ENCODE results near the gene ANTXR2.
"Not testable (repeated sequence)": the region's sequence is repeated elsewhere in the genome, so short reads cannot be mapped to it uniquely, and the experiment has no call there.

The ANTXR2 gene

DNA sequence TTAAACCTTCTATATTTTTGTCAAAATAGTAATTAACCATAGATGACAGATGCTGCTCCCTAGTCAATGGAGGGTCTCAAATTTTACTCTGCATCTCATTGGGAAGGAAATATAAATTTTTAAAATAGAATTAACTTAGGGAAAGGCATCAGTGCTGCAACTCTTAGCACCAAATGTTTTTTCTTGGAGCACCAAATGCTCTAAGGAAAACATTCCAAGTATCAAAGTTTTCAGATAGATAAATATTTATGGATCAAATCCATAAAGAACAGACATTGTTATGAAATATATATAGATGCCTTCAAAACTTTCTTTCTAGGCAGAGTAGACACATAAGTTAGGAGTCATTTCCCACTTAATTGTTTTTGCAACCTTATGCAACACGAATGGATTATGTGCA is 168.7 kb downstream of the ANTXR2 start:
- no peak for DNase-seq

GRCh38 chr4:79900182-79900581 is 172.8 kb downstream of the ANTXR2 start:
- DNase-seq, result no peak

GRCh38 chr4:79899481-79899880 is 173.5 kb downstream of the ANTXR2 start:
- DNase-seq, result no peak

DNA sequence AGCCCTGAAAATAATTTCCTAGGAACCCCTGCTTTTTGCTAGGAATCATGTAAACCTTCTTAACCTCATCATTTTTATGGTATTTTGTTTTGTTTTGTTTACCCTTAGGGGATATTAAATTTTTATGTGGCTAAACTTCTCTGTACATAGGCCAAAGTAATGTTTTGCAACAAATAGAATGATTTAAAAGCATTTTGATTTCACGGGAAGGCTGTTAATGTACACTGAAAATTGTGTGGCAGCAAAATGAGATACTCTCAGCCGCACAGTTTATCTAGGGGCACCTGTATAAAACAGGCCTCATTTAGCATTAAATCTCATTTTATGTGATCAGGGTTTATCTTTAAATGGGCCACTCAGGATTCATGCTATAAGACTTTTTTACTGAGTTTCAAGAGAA is 175.0 kb downstream of the ANTXR2 start:
- DNase-seq, result no peak

DNA sequence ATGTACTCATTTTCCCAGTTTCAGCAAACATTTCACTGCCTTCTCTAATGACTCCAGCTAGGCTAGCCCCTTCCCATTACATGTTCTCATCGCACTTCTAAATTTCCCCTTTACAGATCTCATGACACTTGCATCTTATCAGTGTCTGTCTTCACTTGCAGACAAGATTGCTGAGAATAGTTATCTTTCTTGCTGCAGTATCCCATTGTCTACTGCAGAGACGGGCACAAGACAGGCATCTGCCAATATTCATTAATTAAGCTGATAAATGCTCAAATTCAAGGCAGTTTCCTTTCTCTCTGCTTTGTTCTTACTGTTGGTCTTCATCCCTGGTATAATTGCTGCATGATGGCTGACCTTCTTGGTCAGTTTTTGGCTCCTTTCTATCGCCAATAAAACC is 175.9 kb downstream of the ANTXR2 start:
- DNase-seq, result no peak

DNA sequence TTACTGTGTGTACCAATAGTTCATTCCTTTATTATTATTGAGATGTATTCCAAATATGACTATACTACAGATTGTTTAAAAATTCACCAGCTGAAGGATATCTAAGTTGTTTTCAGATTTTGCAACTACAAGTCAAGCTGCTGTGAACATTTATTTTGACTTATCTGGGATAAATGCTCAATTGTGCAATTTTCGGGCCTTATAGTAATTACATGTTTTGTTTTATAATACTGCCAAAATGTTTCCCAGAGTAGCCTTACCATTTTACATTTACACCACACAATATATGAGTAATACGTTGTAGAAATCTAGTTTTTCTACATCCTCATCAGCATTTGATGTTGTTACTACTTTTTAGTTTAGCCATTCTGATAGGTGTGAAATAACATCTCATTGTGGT is 179.6 kb downstream of the ANTXR2 start:
- no peak for DNase-seq

- not testable (repeated sequence) for DNase-seq
Observed at GRCh38 chr4:79889026-79889425, 184.0 kb downstream of the ANTXR2 start.

DNA sequence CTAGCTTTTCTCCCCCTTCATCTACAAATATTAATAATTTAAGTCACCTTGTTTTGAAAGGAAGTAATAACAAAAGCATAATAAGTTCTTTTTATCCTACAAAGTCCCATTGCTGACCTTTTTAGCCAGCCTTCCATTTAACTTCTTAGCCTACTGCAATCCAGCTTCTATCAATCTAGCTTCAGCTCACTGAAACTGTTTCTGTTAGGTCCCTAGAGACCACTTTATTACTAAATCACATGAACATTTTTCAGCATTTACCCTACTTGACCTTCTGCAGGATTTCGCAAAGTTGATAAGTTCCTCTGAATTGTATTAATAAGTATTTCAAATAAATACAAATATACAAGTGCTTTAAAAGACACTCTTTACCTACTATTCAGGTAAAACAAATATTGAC is 186.5 kb downstream of the ANTXR2 start:
- no peak for DNase-seq

DNA sequence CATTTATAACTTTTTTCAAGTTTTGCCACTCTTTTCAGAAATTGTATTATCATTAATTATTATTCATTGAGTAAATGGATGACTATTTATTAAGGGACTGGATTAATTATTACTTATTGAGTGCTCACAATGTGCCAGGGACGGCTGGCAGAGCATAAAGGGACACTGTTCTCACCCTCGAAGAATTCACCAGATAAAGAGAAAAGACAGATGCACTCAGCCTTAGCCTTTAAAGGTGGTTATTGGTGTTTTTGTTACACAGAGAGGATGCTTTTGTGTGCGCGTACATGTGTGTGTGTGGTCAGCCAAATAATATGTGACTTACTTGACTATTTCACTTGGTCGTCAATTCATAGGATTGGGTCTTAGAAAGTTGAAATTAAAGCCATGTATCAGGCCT is 187.0 kb downstream of the ANTXR2 start:
- DNase-seq, result no peak

DNA sequence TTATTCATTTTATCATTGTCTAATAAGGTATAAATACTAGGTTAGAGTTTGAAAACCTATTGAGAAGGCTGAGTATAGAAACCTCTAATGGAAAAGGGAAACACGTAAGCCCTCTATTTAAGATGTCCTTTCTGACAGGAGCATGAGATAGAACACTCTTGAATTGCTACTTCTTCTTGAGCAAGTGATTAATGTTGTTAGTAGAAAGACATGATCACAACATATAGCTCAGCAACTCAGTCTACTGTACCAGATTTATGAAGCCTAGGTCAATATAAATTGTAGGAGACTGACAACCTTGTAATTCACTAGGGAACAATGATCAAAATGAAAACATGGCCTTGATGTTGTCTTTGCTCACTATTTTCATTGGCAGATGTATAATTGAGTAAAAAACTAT is 189.7 kb downstream of the ANTXR2 start:
- no peak for DNase-seq

DNA sequence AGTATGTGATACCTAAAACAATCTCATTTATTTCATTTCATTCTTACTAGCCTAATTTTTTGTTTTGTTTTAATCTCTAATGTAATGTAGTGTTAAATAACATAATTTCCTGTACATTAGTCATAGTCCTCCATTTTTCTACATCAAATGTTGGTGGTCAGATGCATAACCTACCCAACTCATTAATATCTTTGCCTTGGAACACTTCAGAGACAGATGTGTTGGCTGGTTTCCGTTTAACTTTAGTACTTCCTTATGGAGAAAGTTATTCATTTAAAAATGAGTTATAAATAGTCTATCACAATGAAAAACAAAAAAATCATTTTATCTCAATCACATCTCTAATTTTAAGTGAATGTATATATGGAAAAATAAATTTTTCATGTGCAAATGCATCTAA is 190.2 kb downstream of the ANTXR2 start:
- no peak for DNase-seq

GRCh38 chr4:79881407-79881806 is 191.6 kb downstream of the ANTXR2 start:
- DNase-seq, result no peak

DNA sequence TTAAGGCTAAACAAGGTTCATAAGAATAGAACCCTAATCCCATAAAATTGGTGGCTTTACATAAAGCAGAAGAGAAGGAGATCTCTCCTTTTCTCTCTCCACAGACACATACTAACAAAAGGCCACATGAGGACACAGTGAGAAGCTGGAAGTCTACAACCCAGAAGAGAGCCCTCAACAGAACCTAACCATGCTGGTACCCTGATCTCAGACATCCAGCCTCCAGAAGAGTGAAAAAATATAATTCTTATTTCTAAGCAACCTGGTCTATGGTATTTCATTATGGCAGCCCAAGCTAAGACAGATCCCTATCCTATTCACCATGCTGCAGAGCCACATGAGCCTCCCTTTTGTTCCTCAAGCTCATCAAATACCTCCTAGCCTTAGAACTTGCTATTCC is 195.5 kb downstream of the ANTXR2 start:
- DNase-seq, result no peak

- DNase-seq, result no peak
Observed at GRCh38 chr4:79875344-79875899, 197.6 kb downstream of the ANTXR2 start.

DNA sequence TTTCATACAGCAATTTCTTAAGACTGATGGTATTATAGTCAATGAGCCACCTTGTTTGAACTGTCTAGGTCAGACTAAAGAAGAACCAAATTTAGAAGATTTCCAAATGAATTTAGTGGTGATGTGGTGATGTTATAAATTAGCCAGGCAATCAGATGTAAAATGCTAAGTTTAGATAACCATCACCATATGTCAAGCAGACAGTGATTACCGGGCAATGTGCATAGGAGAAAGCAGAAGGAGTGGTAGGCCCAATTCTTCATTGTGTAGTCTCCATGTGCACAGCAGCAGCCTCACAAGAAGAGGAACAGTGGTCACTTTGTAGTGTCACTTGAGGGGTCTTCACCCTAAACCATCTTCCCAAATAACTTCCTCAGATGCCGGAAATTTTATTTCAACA is 198.8 kb downstream of the ANTXR2 start:
- DNase-seq, result no peak

DNA sequence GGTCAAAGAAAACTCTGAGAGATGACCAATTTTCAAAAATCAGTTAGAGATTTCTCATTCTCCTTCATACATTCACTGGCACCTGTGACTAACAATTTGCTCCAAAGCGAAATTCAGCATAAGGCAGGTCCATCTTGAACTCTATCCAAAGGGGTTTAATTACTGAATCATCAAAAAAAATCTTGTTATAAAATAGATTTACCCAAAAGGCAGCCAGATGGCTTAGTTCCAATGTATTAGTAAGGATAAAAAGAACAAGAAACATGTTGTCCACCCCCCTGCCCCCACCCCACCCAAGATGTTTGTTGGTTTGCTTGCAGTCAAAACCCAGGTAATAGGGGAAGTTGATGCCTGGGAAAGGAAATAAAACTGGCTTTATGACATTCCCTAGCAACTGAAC is 200.3 kb downstream of the ANTXR2 start:
- no peak for DNase-seq

GRCh38 chr4:79871961-79872360 is 201.1 kb downstream of the ANTXR2 start:
- no peak for DNase-seq

DNA sequence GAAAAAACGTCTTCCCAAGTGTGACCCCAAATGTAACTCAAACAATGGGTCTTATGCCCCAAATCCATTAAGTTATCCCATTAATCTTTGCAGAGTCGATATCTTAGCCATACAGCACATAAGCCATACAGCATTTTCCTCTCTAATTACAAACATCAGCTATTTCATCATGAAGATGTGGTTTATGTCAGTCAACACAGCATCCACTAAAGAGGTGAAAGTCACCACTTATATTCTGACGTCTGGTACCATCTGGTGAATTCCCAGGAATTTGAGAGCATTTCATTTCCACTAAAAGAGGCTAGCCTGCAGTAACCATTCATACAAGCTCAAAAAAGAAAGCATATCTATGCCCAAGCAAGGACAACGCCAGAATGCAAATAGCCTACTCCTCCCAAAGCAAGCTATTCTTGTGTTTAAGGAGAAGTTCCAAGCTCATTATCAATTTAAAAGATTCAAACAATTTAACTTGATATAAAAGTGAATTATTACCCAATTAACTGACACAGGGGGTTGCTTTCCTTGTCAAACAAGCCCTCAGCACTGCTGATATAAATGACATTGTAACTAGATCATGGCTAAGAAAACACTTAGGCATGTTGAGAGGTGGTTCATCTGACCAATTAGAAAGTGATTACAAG is 203.3 kb downstream of the ANTXR2 start:
- no peak for DNase-seq

GRCh38 chr4:79865201-79865597 is 207.8 kb downstream of the ANTXR2 start:
- no peak for DNase-seq

GRCh38 chr4:79864500-79865200 is 208.4 kb downstream of the ANTXR2 start:
- DNase-seq, result no peak

DNA sequence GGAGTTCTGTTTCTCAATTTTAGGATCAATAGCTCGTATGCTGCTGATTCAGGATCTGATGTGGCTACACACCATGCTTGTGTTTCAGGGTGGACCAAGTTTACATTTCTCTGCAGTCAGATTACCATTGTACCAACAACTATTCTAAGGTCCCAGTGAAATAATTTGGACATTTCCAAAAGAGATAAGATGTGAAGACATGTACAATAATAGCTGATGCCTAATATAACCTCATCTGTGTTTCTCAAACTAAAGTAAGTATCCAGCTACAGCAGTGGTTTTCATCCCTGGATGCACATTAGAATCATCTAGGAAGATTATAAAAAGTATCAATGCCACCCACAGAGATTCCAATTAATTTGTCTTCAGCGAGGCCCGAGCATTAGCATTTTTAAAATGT is 209.7 kb downstream of the ANTXR2 start:
- no peak for DNase-seq

- no peak for DNase-seq
Observed at GRCh38 chr4:79862821-79863220, 210.2 kb downstream of the ANTXR2 start.

DNA sequence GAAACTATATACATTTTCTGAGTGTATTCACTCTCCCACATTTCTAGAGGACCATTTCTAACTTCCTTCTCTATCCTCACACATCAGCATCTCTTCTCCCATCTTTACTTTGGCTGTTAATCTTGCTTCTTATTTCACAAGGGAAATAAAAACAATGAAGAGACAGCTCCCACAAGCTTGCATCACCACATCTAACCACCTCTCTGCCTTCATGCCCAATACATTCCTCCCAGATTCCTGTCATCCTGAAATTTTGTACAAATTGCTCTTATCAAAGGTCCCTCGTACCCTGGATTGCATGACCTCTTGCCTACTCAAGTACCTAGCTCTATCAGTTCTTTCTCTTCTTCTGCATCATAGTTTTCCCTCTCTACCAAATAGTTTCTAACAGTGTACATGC is 215.2 kb downstream of the ANTXR2 start:
- no peak for DNase-seq

DNA sequence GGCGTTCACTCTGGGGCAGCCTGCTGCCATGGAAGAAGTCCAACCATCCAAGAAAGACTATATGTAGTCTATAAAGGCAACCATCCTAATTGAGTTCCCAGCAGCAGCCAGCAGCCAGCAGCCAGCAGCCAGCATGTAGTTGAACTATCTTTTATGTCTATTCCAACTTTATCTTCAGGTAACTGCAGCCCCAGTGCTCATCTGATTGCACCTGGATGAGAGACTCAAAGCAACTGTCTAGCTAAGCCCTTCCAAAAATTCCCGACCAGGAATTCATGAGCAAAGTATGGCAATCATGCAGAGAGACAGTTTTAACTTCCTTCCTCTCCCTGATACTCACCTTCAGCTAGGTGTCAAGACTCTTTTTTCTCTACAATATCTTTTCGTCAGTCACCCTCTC is 216.8 kb downstream of the ANTXR2 start:
- DNase-seq, result no peak

Measured in amniotic stem cell (primary cell).